Activated T-helper 1 cell treated with anti-CD3 and anti-CD28 coated beads, Interleukin-2, amount 50 U/mL, for 16 hours (primary cell): ENCODE measurements around the gene USP10.

Source experiments
- DNase-seq, 2 donors: peaks; one replicate each; pipeline ENCODE4 v3.0.0-alpha.2; 2020; ENCODE audit warnings: low read depth in 1 of 2, low spot score in 1 of 2

Gene USP10

DNA sequence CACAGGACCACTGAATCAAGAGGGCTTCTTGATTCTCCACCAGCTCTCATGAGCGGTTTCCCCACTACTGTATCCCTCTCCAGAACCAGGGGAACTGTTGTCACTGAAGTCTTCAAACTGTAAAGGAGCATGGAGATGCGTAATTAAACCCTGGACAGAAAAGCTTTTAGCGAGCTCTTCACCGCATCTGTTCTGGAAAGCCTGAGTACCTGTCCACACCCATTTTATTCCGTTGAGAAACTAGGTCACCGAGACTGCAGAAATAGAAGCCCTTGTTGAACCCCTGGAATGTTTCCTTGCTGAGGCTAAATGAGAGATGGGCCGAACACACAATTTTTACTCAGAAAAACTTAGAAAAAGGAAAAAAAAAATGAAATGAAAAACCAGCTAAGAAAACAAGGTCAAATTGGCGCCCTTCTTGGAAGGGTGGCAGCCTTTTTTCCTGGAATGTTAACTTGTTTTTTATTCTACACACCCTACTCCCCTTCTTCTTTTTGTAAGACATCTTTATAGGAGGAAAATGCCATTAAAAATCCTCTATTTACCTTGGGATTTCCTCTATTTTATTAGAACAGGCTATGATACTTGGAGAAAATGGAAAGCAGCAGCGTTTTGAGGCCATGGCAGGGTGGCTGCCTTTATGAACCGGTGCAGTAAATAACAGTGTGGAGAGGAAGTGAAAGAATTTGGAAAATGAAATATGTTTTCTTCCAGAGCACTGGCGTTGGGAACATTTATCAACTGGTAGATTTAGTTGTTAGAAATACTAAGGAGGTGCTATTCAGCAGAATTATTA is 67.4 kb downstream of the USP10 start:
- DNase-seq = no peak

DNA sequence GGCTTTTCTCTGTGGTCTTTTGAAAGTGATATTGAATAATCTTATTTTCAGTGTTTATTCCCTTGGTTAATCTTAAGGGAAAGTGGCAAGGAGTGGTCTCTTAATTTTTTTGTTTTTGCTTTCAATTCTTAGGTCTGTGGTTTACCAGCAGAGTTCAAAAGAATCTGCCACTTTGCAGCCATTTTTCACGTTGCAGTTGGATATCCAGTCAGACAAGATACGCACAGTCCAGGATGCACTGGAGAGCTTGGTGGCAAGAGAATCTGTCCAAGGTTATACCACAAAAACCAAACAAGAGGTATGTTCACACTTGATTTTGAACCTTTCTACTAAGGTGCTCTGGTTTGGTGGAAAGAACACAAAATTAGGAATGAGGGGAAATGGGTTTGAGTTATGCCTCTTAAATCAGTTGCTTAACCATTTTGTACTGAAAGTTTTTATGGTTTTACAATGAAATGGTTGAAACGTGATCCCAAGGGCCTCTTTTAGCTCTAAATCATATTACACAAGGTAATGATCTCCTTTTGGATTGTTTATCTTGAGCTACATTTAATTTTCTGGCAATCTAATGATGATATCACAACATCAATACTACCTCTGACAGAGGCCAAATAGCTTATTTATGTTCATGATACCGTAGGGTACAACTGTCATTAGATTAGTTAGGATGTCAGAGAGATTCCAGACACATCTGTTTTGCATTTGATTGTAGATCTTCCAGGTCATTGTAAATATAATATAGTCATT is 68.4 kb downstream of the USP10 start:
- DNase-seq = no peak

DNA sequence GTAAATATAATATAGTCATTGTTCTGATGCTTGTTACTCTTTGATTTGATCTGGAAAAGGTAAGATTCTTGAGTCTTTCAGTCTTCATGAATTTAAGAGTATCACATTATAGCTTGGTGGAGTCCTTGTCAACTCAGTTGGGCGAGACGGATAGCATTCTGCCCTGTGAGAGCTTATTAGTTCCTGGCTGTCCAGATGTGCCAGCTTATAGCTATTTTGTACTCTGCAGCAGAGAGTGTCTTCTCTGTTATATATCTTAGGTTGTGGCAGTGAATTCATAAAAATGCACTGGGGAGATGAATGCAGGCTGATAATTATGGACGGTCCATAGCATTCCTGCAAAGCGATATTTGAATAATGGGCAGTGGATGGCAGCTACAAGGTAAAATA is 69.0 kb downstream of the USP10 start:
- DNase-seq = no peak

DNA sequence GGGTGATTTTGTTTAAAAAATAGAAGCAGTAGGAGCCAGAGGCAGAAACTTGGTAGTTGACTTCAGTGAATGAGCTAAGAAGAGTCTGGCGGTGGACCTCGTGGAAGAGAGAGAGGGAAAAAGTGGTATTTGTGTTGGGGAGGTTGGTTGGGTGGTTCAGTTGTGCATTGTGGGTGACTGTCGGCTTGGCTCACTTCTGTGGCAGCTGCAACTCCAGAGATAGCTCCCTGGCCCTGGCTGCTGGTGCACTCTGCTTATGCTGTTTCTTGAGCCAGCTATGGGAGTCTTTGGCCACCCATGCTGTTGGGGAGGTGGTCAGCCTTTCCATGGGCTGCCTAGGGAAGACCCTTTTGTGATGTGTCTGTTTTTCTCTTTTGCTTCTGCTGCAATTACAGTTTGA is 69.6 kb downstream of the USP10 start:
- DNase-seq = no peak

DNA sequence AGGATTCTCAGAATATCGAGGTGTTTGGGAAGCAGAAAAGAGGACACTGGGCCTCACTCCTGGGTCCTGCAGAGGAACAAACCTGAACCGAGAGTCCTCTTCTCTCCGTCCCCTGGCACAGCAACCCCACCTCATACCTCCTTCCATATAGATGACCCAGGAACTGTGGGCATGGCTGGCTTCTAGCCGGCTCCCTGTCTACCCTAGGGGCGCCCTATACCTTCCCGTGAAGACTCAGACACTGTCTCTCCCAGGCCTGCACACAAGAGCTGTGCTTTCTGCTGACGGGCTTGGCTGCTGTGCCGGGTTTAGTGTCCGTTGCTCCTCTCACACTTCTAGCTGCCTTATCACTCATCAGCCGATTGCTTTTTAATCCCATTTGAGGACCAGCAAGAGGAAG is 73.5 kb downstream of the USP10 start:
- DNase-seq = no peak

DNA sequence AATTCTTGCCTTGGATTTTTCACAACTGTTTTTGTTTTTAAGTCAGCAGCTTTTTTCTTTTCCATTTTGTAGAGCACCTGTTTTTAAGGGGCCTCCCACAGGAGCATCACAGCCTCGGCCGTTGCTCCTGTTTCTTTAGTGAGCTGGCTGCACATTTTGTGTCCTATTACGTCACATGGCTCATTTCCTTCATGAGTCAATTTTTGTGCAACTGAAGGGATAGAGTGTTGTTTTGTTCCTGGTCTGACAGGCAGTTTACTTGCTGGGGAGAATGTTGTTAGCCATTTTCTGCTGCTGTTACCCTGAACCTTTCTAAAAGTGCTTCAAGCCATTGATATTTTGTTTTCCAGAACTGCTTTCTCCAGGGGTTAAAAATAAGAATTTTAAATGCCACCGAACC is 75.0 kb downstream of the USP10 start:
- no peak for DNase-seq

DNA sequence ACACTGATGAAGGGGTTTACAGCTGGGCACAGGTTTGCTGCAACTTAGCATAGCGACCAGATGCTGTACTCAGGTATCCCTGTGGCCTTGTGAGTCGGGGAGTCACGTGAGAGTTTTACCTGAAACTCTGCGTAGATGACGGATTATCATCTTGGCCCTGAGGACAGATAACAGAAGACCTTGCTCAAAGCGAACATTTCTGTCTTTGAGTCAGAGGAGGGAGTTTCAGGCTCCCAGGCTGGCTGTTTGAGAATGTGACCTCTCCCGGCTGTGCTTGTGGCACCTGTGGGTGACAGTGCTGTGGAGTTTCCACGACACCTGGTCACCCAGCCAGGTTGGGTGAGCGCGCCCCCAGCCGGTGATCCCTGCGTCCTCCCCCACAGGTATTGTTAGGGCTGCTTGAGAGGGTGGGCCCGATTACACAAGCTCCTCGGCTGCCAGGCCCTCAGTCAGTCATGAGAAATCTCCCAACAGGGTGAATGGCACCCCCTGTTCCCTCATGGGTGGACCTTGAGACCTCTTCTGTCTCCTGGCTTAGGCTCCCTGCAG is 75.5 kb downstream of the USP10 start:
- DNase-seq = no peak

DNA sequence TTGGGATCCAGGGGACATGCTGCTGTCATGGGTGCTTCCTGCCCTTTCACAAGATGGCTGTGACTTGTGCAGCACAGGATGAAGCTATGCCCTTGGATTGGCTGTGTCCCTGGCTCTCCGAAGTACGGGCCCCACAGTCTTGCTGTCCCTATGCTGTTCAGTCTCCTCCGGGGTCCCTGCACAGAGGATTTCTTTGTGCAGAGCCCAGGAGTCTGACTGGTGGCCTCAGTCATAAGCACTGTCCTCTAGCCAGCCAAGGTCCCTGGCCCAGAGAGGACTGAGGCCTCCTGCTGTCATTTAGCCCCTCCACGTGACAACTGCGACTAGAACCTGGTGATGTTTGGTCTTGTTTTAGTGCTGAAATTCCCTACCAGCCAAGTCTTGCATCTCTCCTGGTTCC is 77.6 kb downstream of the USP10 start:
- no peak for DNase-seq

DNA sequence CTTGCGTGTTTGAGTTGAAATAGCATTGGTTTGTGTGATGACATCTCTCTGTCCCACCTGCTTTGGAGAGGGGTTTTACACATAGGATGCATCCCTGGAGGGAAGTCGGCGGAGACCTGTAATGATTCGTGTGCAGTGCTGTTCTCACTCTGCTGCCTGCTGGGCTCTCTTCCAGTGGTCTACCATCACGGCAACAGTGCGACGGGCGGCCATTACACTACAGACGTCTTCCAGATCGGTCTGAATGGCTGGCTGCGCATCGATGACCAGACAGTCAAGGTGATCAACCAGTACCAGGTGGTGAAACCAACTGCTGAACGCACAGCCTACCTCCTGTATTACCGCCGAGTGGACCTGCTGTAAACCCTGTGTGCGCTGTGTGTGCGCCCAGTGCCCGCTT is 78.9 kb downstream of the USP10 start:
- DNase-seq = no peak

DNA sequence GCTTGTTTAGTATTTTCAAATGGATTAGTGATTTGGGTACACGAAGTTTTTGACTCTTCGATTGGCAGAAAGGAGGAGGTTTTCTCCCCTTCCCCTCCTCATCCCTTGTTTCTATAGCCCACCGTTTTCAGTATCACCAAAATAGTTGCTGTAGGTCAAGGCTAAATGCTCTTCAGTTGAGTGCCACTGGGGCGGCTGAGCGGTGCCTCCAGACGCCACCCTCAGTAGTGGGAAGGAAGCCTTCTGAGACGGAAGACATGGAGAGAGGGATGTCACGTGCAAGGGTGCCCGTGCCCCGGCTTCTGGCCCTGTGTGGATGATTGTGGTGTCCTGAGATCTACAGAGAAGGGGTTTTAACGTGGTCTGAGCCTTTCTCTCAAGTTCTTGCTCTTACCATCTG is 80.3 kb downstream of the USP10 start:
- DNase-seq = no peak

DNA sequence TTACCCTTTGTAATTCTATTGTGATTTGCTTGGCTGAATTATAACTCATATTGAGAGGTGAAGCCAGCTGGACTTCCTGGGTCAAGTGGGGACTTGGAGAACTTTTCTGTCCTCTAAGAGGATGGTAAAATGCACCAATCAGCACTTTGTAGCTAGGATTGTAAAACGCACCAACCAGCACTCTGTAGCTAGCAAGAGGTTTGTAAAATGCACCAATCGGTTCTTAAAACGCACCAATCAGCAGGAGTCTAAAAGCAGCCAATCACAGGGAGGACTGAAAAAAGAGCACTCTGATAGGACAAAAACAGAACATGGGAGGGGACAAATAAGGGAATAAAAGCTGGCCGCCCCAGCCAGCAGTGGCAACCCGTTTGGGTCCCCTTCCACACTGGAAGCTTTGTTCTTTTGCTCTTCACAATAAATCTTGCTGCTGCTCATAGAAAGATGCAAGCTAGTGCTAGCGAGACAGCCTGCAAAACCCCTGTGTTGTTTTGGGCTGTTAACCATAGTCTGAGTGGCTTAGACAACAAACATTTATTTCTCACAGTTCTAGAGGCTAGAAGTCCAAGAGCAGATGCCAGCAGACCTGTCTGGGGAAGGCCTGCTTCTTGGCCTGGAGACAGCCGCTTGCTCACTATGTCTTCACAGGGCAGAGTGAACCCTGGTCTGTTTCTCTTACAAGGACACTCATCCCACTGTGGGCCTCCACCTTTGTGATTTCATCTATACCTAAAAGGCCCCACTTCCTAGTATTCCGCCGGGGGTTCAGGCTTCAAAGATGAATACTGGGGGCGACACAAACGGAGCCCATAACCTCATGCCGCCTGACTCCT is 81.0 kb downstream of the USP10 start:
- DNase-seq = no peak

DNA sequence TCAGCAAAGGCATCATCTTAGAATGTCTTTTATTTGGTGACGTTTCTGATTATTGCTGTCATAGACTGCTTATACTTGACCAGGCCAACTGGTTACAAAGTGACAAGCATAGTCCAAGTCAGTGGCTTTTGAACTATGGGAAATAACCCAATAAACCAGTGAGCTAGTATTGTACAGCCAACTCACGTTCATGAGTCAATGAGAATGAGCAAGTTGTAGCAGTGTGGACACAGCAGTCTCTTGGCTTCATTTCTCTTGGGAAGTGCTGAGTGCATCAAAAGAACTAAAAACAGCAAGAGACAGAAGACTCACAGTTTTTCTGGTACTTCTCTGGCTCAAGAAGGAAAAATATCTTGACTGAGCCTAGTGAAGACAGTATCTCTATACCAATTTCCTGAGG is 83.0 kb downstream of the USP10 start:
- no peak for DNase-seq

DNA sequence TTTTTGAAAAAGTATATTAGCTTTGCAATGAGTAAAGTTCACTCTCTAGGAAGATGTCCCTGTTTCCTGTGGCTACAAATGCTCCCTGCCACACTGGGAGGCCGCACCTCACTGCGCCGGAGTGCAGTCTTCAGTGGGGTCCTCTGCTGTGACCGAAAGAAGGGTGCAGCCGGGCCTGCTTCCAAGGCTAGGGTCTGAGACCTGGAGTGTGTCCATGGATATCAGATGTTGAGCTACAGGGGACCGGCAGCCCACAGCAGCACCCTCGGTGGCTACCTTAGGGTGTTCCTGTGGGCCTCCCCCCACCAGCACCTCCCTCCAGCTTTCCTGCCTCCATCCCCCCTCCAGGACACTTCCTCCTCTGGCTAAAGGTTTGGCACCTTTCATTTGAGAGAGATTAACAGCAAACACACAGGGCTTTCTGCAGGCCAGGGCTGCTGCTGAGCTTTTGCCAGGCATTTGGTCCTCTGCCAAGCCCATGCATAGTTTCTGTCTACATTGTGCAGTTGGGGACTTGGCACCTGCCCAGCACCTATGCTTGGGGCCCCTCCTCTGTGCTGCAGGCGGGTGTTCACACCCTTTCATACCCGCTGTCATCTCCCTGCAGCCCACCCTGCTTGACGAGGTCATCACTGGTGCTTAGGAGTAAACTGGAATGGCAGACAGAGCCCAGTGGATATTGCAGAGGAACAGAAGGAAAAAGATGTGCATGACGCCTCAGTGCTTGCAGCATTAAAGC is 86.2 kb downstream of the USP10 start:
- no peak for DNase-seq

DNA sequence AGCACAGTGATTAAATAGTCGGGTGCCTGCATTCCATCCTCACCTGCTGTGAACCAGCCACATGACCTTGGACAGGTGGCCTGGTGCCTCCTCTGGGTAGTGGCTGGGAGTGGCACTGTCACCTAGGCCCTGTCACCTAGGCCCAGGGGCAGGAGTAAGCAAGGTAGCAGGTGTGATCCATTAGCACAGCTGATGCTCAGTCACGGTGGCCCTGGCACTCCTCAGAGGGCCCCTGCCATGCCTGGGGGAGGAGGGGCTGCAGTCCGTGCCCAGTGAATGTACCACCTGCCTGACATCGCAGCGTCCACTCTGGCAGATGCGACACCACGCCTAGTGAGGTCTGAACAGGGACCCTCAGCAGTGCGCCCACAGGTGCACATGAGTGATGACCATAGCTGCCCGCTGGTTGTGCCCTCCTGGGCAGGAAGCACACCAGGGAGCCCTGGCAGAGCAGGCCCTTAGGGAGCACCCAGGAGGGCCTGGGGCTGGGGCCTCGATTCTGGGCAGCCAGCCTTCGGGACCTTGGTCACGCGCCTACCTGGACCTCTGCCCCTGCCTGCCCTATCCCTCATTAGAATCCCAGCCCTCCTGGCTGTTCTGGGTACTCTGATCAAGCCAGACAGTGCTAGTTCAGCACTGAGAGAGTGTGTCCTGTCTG is 86.9 kb downstream of the USP10 start:
- DNase-seq = no peak

DNA sequence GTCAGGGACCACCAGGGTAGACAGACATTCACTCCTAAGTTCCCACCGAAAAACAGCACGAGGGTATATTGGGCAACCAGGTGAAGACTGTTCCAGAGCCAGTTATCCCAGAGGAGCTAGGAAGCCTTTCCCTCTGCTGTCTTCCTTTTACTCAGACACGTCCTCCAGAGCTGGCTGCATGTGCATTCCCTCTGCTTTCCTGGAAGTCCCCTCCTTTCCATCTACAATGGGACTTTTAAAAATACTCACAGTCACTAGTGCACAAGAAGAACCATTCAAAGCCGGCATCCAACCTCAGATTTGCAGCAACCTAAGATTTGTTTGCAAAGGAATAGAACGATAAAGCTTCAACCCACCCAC is 87.4 kb downstream of the USP10 start:
- DNase-seq = no peak

DNA sequence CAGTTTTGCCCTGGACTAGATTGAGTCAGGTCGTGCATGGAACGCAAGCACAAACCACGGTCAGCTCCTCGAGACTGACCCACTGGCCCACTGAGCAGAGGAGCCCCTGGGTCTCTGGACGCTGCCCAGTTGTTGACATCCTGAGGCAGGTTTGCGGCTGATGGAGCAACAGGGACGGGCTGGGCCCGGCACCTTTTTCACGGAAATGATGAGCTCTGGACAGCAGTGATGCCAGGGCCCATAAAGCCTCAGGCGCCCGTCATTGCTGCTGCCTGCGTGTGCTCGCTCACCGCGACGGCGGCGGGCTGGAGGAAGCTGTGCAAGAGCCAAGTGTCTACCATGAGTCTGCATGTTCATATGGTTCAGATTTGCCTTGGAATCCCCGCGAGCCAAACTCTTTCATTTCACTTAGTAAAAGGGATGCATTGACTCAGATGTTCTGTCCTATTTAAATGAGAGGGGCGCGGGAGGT is 89.2 kb downstream of the USP10 start:
- DNase-seq = no peak

DNA sequence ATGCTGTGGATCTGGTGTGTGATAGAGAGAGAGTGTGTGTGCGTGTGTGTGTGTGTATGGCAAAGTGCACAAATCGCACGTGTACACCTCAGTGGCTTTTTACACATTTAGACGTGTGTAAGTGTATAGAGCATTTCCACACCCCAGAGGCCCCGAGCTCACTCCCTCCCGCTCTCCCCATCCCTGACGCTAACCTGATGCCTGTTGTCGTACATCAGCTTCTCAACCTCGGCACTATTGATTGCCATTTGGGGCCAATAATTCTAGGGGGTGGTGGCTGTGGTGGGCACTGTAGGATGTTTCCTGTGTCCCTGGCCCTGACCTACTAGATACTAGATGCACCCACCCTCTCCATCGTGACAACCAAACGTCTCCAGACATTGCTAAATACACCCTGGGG is 89.6 kb downstream of the USP10 start:
- DNase-seq = no peak

DNA sequence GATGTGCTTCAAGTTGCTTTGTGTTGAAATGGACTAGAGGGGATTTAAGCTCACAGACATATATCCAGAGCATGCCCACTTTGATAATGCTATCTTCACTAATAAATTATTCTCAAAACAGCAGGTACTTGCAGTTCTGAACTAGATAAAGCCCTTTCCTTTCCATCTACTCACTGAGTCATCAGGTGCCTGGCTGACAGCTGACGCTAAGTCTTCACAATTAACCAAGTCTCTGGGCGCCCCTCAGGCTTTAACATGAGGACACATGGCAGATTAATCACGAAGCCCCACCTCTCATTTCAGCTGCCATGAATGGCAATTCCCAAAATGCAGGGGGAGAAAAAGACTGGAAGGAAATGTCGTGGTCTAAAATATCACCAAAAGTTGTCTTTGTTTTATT is 90.5 kb downstream of the USP10 start:
- no peak for DNase-seq

DNA sequence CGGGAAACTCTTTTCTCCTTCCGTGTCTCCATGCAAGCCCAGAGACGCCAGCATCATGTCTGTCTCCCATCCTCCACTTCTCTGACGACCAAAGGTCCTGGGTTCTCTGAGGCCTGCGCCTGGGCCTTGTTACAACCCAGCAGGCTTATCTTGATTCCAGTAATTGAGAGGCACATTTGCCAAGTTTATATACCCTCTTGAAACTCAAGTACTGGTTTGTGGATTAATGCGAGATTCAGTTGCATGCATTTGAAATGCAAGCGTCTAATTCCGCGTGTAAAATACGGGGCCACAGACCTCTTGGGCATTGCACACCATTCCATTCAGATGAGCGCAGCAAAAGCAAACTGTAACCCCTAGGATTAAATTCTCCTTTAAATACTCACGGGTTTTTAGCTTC is 91.3 kb downstream of the USP10 start:
- DNase-seq = no peak

DNA sequence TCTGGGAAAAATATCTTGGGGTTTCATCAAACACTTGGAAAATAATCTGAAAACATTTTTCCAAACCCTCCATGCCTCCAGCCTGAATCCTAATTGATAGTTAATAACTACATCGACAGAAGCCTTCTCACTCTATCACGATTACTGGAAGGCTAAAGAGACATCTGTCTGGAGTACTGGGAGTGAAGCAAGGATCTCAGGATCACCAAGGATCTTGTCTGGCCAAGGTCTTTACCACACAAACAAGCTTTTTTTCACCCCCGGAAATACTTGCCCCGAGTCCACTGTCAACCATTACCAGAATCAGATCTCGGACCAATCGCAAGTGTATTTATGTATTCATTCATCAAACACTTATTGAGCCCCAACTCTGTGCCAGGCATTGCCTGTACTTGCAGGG is 91.7 kb downstream of the USP10 start:
- no peak for DNase-seq
